ENCODE data around the gene KIF16B.

The KIF16B gene

DNA sequence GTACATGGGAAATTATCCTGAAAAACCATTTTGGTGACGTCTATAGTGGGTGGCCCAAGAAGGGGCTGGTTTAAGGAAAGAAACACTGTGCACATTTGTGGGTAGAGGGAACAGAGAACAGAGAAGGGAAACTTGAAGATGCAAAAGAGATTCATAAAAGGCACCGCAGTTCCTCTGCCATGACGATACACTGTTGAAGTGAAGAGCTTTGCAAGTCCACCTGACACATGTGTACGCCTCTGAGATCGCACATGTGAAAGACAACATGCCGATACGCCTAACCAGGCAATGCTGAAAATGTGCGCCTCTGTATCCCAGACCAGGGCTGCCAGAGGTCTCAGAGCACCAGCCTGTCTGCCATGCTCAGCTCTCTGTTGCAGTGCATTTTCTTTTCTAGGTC lies 180.9 kb downstream of the KIF16B start:
- no peak for DNase-seq

DNA sequence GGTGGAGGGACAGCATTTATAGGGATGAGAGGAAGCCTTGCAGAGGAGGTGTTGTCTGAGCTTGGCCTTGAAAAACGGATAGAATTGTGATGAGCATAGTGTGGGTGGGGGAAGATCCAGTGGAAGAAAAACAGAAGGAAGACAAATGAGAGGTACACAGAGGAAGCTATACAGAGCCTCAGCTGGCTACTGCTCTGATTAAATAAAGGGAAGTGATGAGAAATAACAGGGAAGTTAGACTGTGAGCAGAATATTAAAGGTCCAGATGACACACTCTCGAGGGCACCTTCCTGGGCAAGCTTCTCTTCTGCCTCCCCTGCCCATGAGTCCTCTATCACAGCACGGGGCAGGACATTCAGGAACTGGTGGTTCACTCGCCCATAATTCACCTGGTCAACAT lies 182.3 kb downstream of the KIF16B start:
- DNase-seq: no peak

DNA sequence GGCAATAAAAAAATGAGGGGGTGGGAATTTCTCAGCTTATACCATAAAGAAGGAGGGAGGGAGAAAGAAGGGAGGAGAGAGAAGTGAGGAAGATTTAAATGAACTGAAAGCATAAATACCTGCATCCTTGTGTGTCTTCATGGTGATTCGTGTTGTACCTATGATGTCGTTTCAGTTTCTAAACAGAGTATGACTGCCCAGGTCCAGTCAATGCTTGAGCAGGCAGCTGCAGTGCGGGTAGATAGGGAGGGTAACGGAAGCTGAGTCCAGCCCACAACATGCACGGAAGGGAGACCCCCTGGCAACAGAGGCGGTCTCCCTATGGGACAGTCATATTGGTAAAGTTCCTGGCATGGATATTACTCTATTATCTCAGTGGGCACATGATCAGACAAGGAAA lies 184.5 kb downstream of the KIF16B start:
- DNase-seq: no peak

GRCh38 chr20:16387666-16388065 lies 185.6 kb downstream of the KIF16B start:
- DNase-seq: no peak

DNA sequence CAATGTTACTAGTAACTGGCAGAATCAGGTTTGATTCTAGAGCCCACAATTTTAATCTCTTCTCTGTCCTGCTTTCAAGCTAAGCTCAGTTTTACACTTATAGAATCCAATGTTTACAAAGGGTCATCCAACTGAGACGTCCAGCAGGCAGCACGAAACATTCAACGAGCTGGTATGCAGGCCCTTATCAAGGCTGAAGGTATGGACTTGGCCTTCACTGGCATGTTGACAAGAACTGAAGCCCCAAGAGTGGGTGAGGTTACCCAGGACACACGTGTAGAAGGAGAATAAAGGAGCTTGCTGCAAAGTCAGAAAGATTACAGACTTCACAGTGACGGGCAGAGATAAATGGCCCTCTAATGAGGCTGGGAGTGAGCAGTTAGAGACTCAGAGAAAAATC lies 187.4 kb downstream of the KIF16B start:
- no peak for DNase-seq

DNA sequence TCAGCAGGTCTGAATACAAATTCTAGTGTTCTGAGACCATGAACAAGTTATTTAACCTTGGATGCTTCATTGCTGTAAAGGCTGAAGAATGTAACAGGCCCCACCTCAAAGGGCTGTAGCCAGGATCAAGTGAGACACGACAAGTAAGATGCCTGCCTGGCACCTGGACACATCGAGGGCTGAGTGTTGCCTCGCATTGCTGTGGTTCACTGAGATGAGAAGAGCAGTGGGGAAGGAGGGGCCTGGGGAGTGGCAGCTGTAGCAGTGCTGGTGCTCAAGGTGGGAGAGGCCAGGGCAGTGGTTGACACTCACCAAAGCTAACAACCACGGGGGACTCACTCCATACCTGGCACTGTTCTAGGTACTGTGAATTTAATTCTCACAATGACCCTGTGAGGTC lies 187.8 kb downstream of the KIF16B start:
- no peak for DNase-seq

DNA sequence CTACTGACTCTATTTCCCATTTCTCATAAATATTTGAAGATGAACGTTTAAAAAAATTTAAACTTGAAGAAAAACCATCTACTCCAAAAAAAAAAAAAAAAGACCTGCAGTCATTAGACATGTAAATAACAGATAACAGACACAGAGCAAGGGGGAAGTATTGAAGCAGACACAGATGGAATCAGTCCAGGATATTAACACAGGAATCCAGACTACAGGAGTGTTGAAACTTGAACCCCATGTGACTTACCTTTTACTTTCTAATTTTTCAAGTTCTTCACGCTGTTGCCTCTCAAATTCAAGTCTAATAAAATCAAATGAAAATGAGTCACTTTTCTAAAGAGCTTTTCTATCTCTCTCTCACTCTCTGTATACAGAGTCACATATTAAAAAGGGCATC lies 191.8 kb downstream of the KIF16B start:
- no peak for DNase-seq

DNA sequence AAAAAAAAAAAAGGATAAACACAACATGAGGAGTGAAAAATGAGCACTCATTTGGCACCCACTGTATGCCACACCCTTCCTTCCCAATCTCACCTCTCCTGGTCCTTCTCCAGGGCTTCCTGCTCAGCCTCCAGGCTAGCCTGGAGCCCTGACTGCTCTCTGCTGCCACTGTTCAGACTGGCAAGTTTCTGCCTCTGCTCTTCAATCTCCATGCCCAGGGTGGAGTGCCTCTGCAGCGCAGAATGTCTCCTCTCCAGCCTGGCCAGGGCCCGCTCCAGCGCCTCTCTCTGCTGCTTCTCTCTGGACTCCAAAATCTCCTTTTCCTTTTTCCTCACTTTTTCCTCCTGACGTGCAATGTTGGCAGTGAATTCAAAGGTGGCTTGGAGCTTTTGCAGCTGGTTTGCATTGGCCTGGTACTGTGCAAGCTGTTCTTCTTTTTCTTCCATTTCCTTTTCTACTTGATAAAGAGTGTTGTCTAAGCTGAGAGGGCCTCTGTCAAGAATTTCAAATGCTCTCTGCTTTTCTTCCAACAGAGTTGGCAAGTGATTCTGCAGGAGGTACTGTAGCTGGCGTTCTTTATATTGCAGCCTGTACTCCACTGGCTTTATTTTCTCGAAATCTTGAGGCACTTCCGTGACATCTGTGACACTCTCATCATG lies 194.4 kb downstream of the KIF16B start:
- no peak for DNase-seq

DNA sequence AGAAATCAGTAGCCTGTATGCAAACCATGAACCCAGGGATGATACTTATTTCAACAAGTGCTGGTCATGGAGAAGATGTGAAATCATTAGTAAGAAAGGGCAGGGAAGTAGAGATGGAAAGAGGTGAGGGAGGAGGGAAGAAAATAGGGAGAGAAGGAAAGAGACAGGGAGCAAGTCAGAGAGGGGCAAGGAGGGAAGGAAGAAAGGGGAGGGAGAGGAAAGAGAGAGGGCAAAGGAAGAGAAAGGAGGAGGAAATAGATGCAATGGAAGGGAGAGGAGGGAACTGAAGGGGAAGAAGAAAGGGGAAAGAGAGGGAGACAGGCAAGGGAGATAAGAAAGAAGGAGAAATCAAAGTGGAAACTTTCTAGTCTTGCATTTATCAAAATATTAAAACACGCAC lies 195.1 kb downstream of the KIF16B start:
- no peak for DNase-seq

DNA sequence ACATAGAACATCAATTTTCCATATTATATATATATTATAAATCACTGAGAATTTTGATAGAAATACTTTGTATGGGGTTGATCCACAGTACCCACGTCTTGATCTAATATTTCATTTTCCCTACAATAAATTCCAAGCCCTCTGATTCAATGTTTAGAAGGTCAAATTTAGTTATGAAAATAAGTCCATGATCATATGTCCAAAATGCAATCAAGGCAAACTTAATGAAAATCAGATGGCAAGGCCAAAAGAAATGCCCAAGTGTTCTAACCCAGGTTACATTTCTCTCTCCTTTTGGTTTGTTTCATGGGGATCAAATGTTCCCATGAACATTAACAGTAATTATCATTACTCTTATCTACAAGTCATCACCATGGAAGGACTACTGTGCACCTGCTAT lies 203.8 kb downstream of the KIF16B start:
- DNase-seq: no peak

DNA sequence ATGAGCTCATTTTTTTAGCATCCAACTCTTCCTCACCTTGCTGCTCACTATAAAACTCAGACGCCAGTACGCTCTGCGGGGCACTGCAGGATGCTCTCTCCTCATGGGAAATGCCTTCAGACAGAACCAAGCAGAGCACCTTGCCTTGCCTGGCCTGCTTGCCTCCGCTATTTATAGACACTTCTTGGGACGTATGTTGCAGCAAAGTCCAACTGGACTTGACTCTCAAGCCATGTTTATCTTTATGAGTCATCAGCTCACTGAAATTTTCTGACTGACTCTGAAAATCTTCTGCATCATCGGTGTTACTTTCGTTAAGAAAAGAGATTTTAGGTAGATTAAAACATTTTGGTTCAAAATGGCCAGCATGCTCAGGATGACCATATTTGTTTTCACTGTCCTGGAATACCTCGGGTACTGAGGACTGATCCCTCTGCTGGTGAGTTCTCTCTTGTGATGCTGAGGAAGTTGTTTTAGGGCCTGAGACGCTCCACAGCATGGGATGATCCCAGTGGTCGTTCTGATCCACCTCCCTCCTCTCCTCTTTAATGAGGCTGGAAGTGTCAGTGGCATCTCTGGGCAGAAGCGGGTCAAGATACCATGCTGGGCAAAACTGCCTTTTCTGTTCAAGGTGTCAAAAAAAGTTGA lies 204.5 kb downstream of the KIF16B start:
- DNase-seq: no peak

DNA sequence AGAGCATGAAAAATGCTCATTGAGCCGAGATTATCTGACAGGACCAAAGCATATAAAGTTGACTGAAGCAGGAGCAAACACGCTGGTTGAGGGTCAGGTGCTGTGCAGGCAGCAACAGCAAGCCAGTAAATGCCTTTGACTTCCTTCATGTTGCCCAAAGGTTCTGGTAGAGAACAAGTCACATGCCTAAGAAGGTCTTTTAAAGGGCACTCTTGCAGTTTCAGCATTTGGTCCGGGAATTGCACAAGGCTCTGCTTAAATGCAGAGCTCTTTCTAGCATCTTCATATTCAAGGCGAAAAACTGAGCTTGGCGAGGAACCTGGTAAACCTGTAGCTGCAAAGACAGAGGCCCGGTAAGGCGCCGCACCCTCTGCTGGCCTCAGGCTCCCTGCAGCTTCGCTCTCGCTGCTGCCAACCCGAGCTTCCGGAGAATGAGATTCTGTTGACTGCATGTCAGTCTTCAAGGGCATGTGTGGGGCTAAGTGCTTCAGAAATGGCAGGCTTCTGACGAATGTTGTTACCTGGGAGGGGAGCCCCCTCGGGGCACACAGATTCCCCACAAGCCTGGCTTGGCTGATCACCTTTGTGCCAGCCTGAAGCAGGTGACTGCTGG lies 205.2 kb downstream of the KIF16B start:
- DNase-seq: no peak

DNA sequence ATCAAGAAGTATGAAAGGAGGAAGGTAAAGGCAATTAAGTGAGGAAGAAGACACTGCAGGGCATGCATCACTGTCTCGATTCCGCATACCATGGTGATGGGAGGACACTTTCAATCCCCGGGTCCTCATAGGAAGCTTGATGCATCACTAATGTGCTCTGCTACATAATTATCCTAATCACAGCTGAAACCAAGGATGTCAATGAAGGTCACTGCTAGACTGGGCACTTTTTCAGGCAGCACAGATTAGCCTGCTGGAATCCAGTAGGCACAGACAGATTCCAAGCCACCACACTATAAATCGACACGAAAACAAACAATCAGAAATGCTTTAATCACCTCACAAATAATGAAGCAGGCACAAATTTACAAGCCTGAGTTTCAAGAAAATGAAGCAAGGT lies 206.7 kb downstream of the KIF16B start:
- DNase-seq: no peak

DNA sequence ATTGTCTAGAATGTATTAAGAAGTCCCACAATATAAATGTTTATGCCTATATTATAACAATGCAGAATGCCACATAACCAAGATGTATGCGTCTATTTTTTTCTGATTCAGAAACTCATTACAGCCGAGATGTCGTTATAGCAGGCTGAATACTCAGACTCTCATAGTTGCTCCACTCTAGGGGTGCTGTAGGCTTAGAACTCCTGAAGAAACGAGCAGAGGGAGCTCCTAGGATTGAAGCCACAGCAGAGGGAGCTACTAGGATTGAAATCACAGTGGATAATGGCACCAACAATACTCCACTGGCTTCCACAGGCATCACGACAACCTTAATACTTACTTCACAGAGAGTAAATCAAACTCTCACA lies 208.9 kb downstream of the KIF16B start:
- DNase-seq: no peak

DNA sequence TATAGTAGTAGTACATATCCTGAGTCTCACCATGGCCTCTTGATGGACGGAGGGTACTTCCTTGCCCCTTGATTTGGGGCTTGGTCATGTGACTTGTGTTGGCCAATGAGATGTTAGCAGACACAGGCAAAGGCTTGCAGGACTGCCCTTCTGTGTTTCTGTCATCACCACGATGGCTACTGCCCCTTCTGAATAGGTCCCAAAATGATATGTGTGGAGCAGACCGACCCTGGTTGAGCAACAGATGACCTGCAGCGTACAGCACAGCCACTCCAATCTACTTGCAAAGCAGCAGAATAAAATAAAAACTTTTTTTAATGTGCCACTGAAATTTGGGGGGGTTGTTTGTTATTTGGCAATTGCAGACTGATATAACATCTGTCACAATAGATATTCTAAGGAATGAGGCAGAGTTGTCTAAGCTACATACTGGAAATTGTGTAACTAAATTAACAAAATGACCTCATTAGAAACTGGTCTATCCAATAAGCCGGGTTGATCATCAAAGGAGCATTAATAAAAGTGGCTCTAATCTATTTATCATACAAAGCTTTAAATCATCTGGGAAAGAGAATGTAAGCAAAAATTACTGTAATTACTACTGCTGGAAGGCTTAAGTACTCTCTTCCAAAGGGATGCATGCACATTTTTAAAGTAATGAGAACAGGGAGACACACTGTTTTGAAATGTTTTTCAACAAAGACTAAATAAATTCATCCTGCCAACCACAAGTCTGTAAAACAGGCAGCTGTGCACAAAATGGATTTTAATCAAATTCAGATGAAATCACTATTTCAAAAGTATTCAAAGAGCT lies 209.5 kb downstream of the KIF16B start:
- no peak for DNase-seq

DNA sequence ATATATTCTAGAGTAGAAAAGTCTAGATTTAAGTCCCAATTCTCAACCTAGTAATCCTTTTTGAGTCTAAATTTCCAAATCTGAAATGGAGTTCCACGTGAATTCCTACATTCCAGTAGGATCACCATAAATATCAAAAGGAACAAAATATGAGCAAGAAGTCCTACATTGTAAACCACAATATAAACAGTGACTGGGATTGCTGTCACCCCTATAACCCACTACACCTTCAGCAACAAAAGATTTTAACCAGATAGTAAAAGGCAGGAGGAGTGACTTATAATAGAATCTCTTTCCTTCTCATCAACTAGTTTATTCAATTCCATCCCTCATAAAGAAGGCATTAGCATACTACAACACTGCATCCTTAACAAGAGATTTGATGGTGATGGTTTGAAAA lies 210.6 kb downstream of the KIF16B start:
- DNase-seq: no peak

DNA sequence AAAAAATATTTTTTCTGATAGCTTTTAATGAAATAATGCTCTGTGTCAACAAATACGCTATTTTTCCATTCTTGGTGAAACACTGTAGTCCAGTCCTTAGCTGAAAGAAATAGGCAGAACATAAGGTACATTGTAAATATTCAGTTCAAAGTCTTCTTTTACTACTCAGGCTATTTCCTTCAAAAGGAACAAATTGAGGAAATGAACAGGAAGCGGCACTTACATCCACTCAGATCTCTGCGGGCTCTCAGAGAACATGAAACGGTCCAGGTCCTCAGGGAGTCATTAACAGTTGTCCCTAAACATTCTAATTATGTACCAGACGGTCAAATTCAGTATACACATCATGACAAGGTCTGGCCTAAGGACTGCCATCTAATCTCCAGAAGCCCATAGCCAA lies 212.6 kb downstream of the KIF16B start:
- no peak for DNase-seq

DNA sequence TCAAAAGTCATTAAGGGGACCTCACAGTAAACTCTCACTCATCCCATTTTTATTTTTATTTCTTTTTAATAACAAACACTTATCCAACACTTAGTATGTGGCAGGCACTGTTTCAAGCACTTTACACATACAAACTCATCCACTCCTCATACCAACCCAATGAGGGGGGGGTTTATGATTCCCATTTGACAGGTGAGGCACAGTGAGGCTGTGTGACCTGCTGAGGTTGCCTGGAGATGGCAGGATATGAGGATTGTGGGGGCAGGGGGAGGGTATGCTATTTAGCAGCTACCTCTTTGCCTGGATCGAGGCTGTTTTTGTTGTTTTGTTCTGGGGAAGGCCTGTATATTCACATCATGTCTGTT lies 219.8 kb downstream of the KIF16B start:
- no peak for DNase-seq

- DNase-seq: no peak
Observed at GRCh38 chr20:16352751-16353416, 220.4 kb downstream of the KIF16B start.

DNA sequence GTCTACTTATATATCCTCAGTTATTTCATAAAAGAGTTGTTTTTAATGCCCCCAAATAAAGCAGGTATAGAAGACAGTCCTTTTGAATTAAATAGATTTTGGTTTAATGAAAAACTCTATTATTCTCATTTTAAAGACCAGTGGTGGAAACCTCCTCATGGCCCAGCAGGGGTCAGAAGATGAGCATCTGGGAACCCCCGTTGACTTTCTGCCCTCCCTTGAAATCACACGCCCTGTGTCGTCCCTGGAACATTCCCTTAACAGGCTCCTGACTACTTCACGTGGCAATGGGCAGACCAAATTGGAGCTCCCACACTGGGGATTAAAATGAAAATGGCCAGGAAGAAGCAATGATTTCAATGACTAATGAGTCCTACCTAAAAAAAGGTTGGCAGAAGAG lies 220.9 kb downstream of the KIF16B start:
- DNase-seq: no peak

GRCh38 chr20:16351415-16351814 lies 221.8 kb downstream of the KIF16B start:
- no peak for DNase-seq

DNA sequence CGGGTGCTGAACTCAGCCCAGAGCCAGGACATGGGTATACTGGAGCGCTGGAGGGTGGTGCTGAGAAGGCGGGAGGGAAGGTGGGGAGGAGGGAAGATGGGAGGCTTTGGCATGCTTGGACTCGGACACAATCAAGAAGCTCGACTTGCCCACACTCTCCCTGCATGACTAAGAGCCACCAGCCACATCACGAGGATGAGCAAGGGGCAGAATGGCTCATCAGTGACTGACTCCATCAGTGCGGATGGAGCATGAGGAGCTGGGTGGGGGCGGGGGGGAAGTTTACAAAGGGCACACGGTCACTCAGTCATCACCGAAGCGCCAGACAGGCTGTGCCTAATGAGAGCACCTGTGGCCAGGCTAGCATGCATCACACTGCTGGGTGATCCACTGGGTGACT lies 222.8 kb downstream of the KIF16B start:
- no peak for DNase-seq

DNA sequence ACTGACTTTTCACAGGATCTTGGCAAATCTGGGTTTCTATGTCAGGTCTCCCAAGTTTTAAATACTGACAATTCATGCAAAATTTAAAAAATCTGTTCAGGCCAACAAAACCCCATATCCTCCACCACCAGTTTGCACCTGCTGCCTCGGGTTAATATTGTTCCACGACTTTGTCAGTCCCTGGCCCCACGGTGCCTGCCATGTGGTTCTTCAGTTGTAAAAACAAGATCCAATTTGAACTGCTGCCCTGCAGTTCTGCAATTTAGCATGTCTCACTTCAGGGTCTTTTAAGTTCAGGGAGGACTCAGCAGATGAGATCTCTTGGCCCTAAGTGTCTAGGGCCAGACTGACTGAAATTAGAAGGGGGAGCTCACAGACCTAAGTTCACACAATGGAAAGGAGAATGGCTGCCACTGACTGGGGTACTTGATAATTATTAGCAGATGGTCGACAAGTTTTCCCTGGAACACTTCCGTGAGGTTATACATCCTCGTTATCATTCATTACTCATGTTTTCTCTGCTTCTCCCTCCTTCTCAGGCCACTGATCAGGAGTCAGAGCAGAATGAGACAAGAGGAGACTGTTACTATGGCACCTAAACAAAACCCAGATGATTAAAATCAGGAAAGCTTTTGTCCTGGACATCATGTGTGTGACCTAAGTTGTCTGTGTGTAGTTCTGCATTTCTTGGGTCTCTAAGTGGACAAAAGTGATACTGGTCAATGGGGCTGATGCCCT lies 223.6 kb downstream of the KIF16B start:
- DNase-seq: no peak
